CD14-positive monocyte (primary cell): ENCODE measurements around the gene CNTLN. TPM values are rescaled to one million over a fixed set of nuclear protein-coding genes. Genes with fewer than 3 reads are reported as not detected.

Experiments used
- DNase-seq, 3 donors: peaks; one replicate each; pipeline ENCODE4 v3.0.0-alpha.2; 2011 to 2022
- H2AFZ ChIP-seq: 2 replicates; pipeline ENCODE4 v1.6.0; 2012; ENCODE audit warnings: mild to moderate bottlenecking, low read depth, low read length, inconsistent platforms; ENCODE audit not compliant: insufficient read depth, poor library complexity, severe bottlenecking
- H3K27ac ChIP-seq, 2 donors: 1 replicate in 1 of 2; 2 replicates in 1 of 2; pipeline ENCODE4 v1.5.1; 2012 to 2013; ENCODE audit warnings: low read length in 2 of 2, control low read depth in 1 of 2, inconsistent platforms in 1 of 2, low read depth in 1 of 2, mild to moderate bottlenecking in 1 of 2
- H3K27me3 ChIP-seq, 2 donors: one replicate each; pipeline versions ENCODE4 v1.6.0 to v1.6.1; 2011 to 2013; ENCODE audit warnings: low read length in 2 of 2; ENCODE audit not compliant: control insufficient read depth in 2 of 2, insufficient read depth in 2 of 2
- H3K36me3 ChIP-seq, 2 donors: replicated peaks in 1 of 2; 1 replicate in 1 of 2; 2 replicates in 1 of 2; pipeline versions ENCODE4 v1.5.1 to v1.6.1; 2012 to 2013; ENCODE audit warnings: low read length in 2 of 2, control low read depth in 1 of 2, inconsistent platforms in 1 of 2, mild to moderate bottlenecking in 1 of 2; ENCODE audit not compliant: insufficient read depth in 2 of 2, control insufficient read depth in 1 of 2
- H3K4me1 ChIP-seq, 2 donors: 1 replicate in 1 of 2; 2 replicates in 1 of 2; pipeline versions ENCODE4 v1.5.1 to v1.6.1; 2012 to 2013; ENCODE audit warnings: low read length in 2 of 2, control low read depth in 1 of 2, inconsistent platforms in 1 of 2, mild to moderate bottlenecking in 1 of 2, moderate library complexity in 1 of 2; ENCODE audit not compliant: insufficient read depth in 2 of 2, control insufficient read depth in 1 of 2
- H3K4me2 ChIP-seq: replicated peaks from 2 replicates; pipeline ENCODE3; 2012; ENCODE audit warnings: low read length, moderate library complexity, mild to moderate bottlenecking; ENCODE audit not compliant: poor library complexity, severe bottlenecking; ENCODE audit errors: extremely low read depth
- H3K4me3 ChIP-seq, 3 experiments: fragments of 200-600 bp in 1 of 3; sonication (generic) in 1 of 3; replicated peaks in 1 of 3; 1 replicate in 2 of 3; 2 replicates in 1 of 3; pipeline ENCODE4 v1.5.1; 2011 to 2013; ENCODE audit warnings: low read length in 3 of 3, mild to moderate bottlenecking in 3 of 3, control low read depth in 2 of 3, low read depth in 2 of 3, inconsistent platforms in 1 of 3, moderate library complexity in 1 of 3
- H3K79me2 ChIP-seq: 2 replicates; pipeline ENCODE4 v1.6.0; 2012; ENCODE audit warnings: mild to moderate bottlenecking, control low read depth, inconsistent platforms, low read length, moderate library complexity; ENCODE audit not compliant: insufficient read depth
- H3K9ac ChIP-seq: 2 replicates; pipeline ENCODE4 v1.6.0; 2017; ENCODE audit warnings: low read length, mild to moderate bottlenecking; ENCODE audit not compliant: insufficient read depth, poor library complexity, severe bottlenecking
- H3K9me3 ChIP-seq, 2 donors: replicated peaks in 1 of 2; 1 replicate in 1 of 2; 2 replicates in 1 of 2; pipeline versions ENCODE4 v1.5.1 to v1.6.1; 2012 to 2013; ENCODE audit warnings: low read length in 2 of 2, control low read depth in 1 of 2; ENCODE audit not compliant: control insufficient read depth in 1 of 2, insufficient read depth in 1 of 2
- H4K20me1 ChIP-seq: 2 replicates; pipeline ENCODE4 v1.6.0; 2012; ENCODE audit warnings: mild to moderate bottlenecking, low read length, control low read depth, moderate library complexity; ENCODE audit not compliant: insufficient read depth
- H3K27ac Mint-ChIP-seq, 7 donors: one replicate each; pipeline ENCODE4 v1.8.0; 2020; ENCODE audit warnings: mild to moderate bottlenecking in 7 of 7, mixed read lengths in 7 of 7, moderate library complexity in 6 of 7, inconsistent platforms in 2 of 7
- H3K27me3 Mint-ChIP-seq, 3 donors: one replicate each; pipeline ENCODE4 v1.8.0; 2021 to 2022; ENCODE audit warnings: low read depth in 3 of 3, mild to moderate bottlenecking in 3 of 3, mixed read lengths in 3 of 3, moderate library complexity in 3 of 3, inconsistent platforms in 1 of 3
- H3K36me3 Mint-ChIP-seq, 2 donors: one replicate each; pipeline ENCODE4 v1.8.0; 2020; ENCODE audit warnings: mixed read lengths in 2 of 2, inconsistent platforms in 1 of 2, mild to moderate bottlenecking in 1 of 2
- H3K4me1 Mint-ChIP-seq: one replicate; pipeline ENCODE4 v1.8.0; 2020; ENCODE audit warnings: mild to moderate bottlenecking, mixed read lengths
- H3K4me3 Mint-ChIP-seq, 2 donors: one replicate each; pipeline ENCODE4 v1.8.0; 2020; ENCODE audit warnings: mild to moderate bottlenecking in 2 of 2, mixed read lengths in 2 of 2, moderate library complexity in 1 of 2
- H3K9me3 Mint-ChIP-seq, 7 donors: one replicate each; pipeline ENCODE4 v1.8.0; 2020 to 2022; ENCODE audit warnings: mixed read lengths in 7 of 7, mild to moderate bottlenecking in 6 of 7, moderate library complexity in 6 of 7, inconsistent platforms in 2 of 7
- CTCF ChIP-seq: fragments of 200-600 bp; IDR thresholded peaks from one replicate; pipeline ENCODE4 v1.8.0; 2022; ENCODE audit warnings: antibody characterized with exemption, mild to moderate bottlenecking
- intact Hi-C, 2 donors: fragments of 100-400 bp; cut with micrococcal nuclease; formaldehyde crosslinking; loops; one replicate each; pipeline versions ENCODE4 v1.15.0 to v1.15.1; 2023
- polyA plus RNA-seq, 3 donors: library from polyadenylated mRNA; depleted of rRNA in 1 of 3; unstranded in 2 of 3; stranded (reverse) in 1 of 3; fragments of 300-500 nt in 2 of 3; fragments of >200 nt in 1 of 3; fragmentation: Illumina TruSeq in 2 of 3; gene quantifications; 1 replicate in 2 of 3; 2 replicates in 1 of 3; pipeline ENCODE4 v1.2.3, GENCODE V29; 2012 to 2021

CNTLN gene
- polyA plus RNA-seq, 3 donors = 2.2 to 5.6 (median 4.0) TPM

- Mint-ChIP-seq H3K27ac (no peak overlapping the region), H3K4me1 (no peaks in the 10 kb centered on the region), H3K9me3 (peaks cover 13 to 38% (median 23%) of the 10 kb centered on the region in 7 donors), H3K27me3 (peaks cover 0 to 4% (median 0%) of the 10 kb centered on the region in 3 donors), H3K4me3 (no peak overlapping the region), H3K36me3 (peaks cover 22 to 29% of the 10 kb centered on the region in 2 donors)
- no peak overlapping the region for H3K4me2 ChIP-seq
- no peaks in the 10 kb centered on the region for H3K4me1 ChIP-seq
- no peak overlapping the region for H3K9ac ChIP-seq
- H3K4me3 ChIP-seq = no peak overlapping the region
- H3K79me2 ChIP-seq = no peaks in the 10 kb centered on the region
- H4K20me1 ChIP-seq = no peaks in the 10 kb centered on the region
- H3K9me3 ChIP-seq = peaks cover 0 to 14% of the 10 kb centered on the region in 2 donors
- no peak overlapping the region for H2AFZ ChIP-seq
- peaks cover 0 to 2% of the 10 kb centered on the region in 2 donors for H3K36me3 ChIP-seq
- no peaks in the 10 kb centered on the region for H3K27me3 ChIP-seq
- TF ChIP-seq CTCF = no peak
- intact Hi-C loops = no loop called here
- no peak overlapping the region for H3K27ac ChIP-seq
- DNase-seq = no peak
These were observed 135.0 kb downstream of the CNTLN start for GRCh38 chr9:17269799-17270198.

GRCh38 chr9:17272536-17272935, 137.7 kb downstream of the CNTLN start:
- H3K4me2 ChIP-seq = no peak overlapping the region
- peaks cover 7 to 23% (median 15%) of the 10 kb centered on the region in 7 donors for H3K9me3 Mint-ChIP-seq
- H3K36me3 Mint-ChIP-seq = peaks cover 17 to 26% of the 10 kb centered on the region in 2 donors
- H2AFZ ChIP-seq = no peak overlapping the region
- peak overlapping the region in 1 of 7 donors; percentile 26 for H3K27ac Mint-ChIP-seq
- DNase-seq = no peak
- TF ChIP-seq CTCF = no peak
- H3K9me3 ChIP-seq = peaks cover 0 to 8% of the 10 kb centered on the region in 2 donors
- intact Hi-C loops = no loop called here
- no peak overlapping the region for H3K4me3 Mint-ChIP-seq
- H3K79me2 ChIP-seq = no peaks in the 10 kb centered on the region
- H4K20me1 ChIP-seq = no peaks in the 10 kb centered on the region
- H3K9ac ChIP-seq = no peak overlapping the region
- peaks cover 0 to 3% (median 0%) of the 10 kb centered on the region in 3 donors for H3K27me3 Mint-ChIP-seq
- H3K27me3 ChIP-seq = no peaks in the 10 kb centered on the region
- H3K27ac ChIP-seq = no peak overlapping the region
- H3K4me1 ChIP-seq = no peaks in the 10 kb centered on the region
- no peaks in the 10 kb centered on the region for H3K4me1 Mint-ChIP-seq
- no peak overlapping the region for H3K4me3 ChIP-seq
- peaks cover 3 to 14% of the 10 kb centered on the region in 2 donors for H3K36me3 ChIP-seq
